Astrocyte of the spinal cord (primary cell): Measurements from ENCODE around the gene GCLC.

Source experiments
- DNase-seq: peaks from one replicate; pipeline ENCODE4 v3.0.0; 2011; ENCODE audit warnings: low read depth, low spot score
- H3K4me3 ChIP-seq: 2 replicates; pipeline ENCODE4 v1.5.1; 2011; ENCODE audit warnings: low read depth, mild to moderate bottlenecking, low read length, moderate library complexity
- CTCF ChIP-seq: IDR thresholded peaks from 2 replicates; pipeline ENCODE4 v1.5.1; 2012; ENCODE audit warnings: low read depth, mild to moderate bottlenecking, low read length, inconsistent platforms
- in situ Hi-C: cut with HindIII; loops from 2 replicates; pipeline ENCODE4 v1.10.0; 2017; ENCODE audit warnings: low sequenced_read_pairs

GCLC gene

GRCh38 chr6:53493635-53494025 lies 51.3 kb downstream of the GCLC start:
- peak; percentile 30 for DNase-seq
- in situ Hi-C loops = no loop called here
- H3K4me3 ChIP-seq = no peak overlapping the region
- TF ChIP-seq CTCF = no peak

GRCh38 chr6:53492860-53493634 lies 51.9 kb downstream of the GCLC start:
- peak; percentile 67 for TF ChIP-seq CTCF
- in situ Hi-C loops = no loop called here
- peak overlapping the region; percentile 18 for H3K4me3 ChIP-seq
- DNase-seq = peak; percentile 81

GRCh38 chr6:53487080-53487479 lies 57.8 kb downstream of the GCLC start:
- no peak for TF ChIP-seq CTCF
- DNase-seq = no peak
- in situ Hi-C loops = no loop called here
- no peak overlapping the region for H3K4me3 ChIP-seq

GRCh38 chr6:53486679-53487078 lies 58.2 kb downstream of the GCLC start:
- in situ Hi-C loops = no loop called here
- no peak overlapping the region for H3K4me3 ChIP-seq
- TF ChIP-seq CTCF = no peak
- DNase-seq = no peak

GRCh38 chr6:53484476-53485280 lies 60.2 kb downstream of the GCLC start:
- DNase-seq = peak; percentile 78
- in situ Hi-C loops = no loop called here
- H3K4me3 ChIP-seq = no peak overlapping the region
- TF ChIP-seq CTCF = peak; percentile 92

GRCh38 chr6:53483423-53484353 lies 61.2 kb downstream of the GCLC start:
- DNase-seq = no peak
- in situ Hi-C loops = no loop called here
- no peak overlapping the region for H3K4me3 ChIP-seq
- no peak for TF ChIP-seq CTCF
